T-cell (primary cell): ENCODE results near the gene BRD1. TPM values are rescaled to one million over a fixed set of nuclear protein-coding genes. Genes with fewer than 3 reads are reported as not detected.
"Not testable (repeated sequence)": the region's sequence is repeated elsewhere in the genome, so short reads cannot be mapped to it uniquely, and the experiment has no call there.

Experiments used
- ATAC-seq, 4 experiments: fragments of 200-7000 bp in 3 of 4; fragments of 150-1000 bp in 1 of 4; cut with Tn5 transposase; replicated peaks in 1 of 4; 1 replicate in 3 of 4; 2 replicates in 1 of 4; pipeline ENCODE4 v1.10.0; 2021; ENCODE audit warnings: moderate library complexity in 3 of 4, mild to moderate bottlenecking in 2 of 4, moderate number of reproducible peaks in 1 of 4
- CTCF ChIA-PET, 2 donors: fragments of 300-600 bp; sonication (Branson Sonifier 250); formaldehyde crosslinking; loops; one replicate each; lab custom pipeline; 2022; ENCODE audit warnings: antibody characterized with exemption in 2 of 2; lab: Charles Lee
- POLR2A ChIA-PET, 2 donors: fragments of 300-600 bp; sonication (Branson Sonifier 250); formaldehyde crosslinking; loops; one replicate each; lab custom pipeline; 2022; ENCODE audit warnings: antibody characterized with exemption in 2 of 2; lab: Charles Lee
- DNase-seq, 35 experiments: peaks; one replicate each; pipeline versions ENCODE4 v3.0.0 to v3.0.0-alpha.2; 2013 to 2023
- H3K27ac ChIP-seq: one replicate; pipeline ENCODE4 v1.5.1; 2013; ENCODE audit warnings: low read length
- H3K27me3 ChIP-seq, 2 experiments: replicated peaks in 1 of 2; 1 replicate in 1 of 2; 2 replicates in 1 of 2; pipeline versions ENCODE4 v1.6.1 to v1.7.0; 2013; ENCODE audit warnings: low read length in 1 of 2, mixed read lengths in 1 of 2; ENCODE audit not compliant: control insufficient read depth in 2 of 2, insufficient read depth in 2 of 2; ENCODE audit errors: extremely low read depth in 1 of 2
- H3K36me3 ChIP-seq, 2 donors: 1 replicate in 1 of 2; 2 replicates in 1 of 2; pipeline versions ENCODE4 v1.6.1 to v1.7.0; 2013; ENCODE audit warnings: low read length in 1 of 2; ENCODE audit not compliant: control insufficient read depth in 2 of 2, insufficient read depth in 1 of 2; ENCODE audit errors: extremely low read depth in 1 of 2
- H3K4me1 ChIP-seq, 2 experiments: 1 replicate in 1 of 2; 2 replicates in 1 of 2; pipeline versions ENCODE4 v1.6.1 to v1.7.0; 2013; ENCODE audit warnings: low read length in 2 of 2, mixed read lengths in 1 of 2; ENCODE audit not compliant: insufficient read depth in 2 of 2, control insufficient read depth in 1 of 2; ENCODE audit errors: extremely low read depth in 1 of 2
- H3K4me3 ChIP-seq, 2 donors: 1 replicate in 1 of 2; 2 replicates in 1 of 2; pipeline versions ENCODE4 v1.5.1 to v1.7.0; 2013; ENCODE audit warnings: mild to moderate bottlenecking in 2 of 2, low read length in 1 of 2, moderate library complexity in 1 of 2; ENCODE audit not compliant: control insufficient read depth in 1 of 2; ENCODE audit errors: extremely low read depth in 1 of 2
- H3K9me3 ChIP-seq: 2 replicates; pipeline ENCODE4 v1.7.0; 2013
- H3K27ac Mint-ChIP-seq, 2 donors: one replicate each; pipeline ENCODE4 v1.8.0; 2020 to 2021; ENCODE audit warnings: mild to moderate bottlenecking in 2 of 2, mixed read lengths in 2 of 2
- H3K27me3 Mint-ChIP-seq, 2 donors: one replicate each; pipeline ENCODE4 v1.8.0; 2021 to 2022; ENCODE audit warnings: mixed read lengths in 2 of 2
- H3K36me3 Mint-ChIP-seq: one replicate; pipeline ENCODE4 v1.8.0; 2021; ENCODE audit warnings: mixed read lengths
- H3K4me1 Mint-ChIP-seq, 3 donors: one replicate each; pipeline ENCODE4 v1.8.0; 2020 to 2022; ENCODE audit warnings: mixed read lengths in 3 of 3, mild to moderate bottlenecking in 1 of 3
- H3K4me3 Mint-ChIP-seq, 3 donors: one replicate each; pipeline ENCODE4 v1.8.0; 2020 to 2022; ENCODE audit warnings: mild to moderate bottlenecking in 3 of 3, mixed read lengths in 3 of 3, moderate library complexity in 3 of 3
- H3K9me3 Mint-ChIP-seq, 3 donors: one replicate each; pipeline ENCODE4 v1.8.0; 2020 to 2022; ENCODE audit warnings: mixed read lengths in 3 of 3
- WGBS: methylation state at CpG from one replicate; pipeline ENCODE4 v1.1.5; 2013; ENCODE audit warnings: missing lambda C conversion rate; ENCODE audit not compliant: insufficient coverage; 5-methylcytosine and 5-hydroxymethylcytosine counted together
- total RNA-seq, 35 experiments: library from RNA in 6 of 35; stranded (reverse) in 6 of 35; fragments of 120-200 nt in 1 of 35; gene quantifications; one replicate each; pipeline versions ENCODE4 v1.2.1 to v1.2.4 and lab custom pipeline; 2013 to 2026

BRD1 gene
- total RNA-seq, 5 donors from 2014 or later (not counting 1 experiment from before 2014, with no cell fraction given) = 86.4 to 140 (median 92.9) TPM

DNA sequence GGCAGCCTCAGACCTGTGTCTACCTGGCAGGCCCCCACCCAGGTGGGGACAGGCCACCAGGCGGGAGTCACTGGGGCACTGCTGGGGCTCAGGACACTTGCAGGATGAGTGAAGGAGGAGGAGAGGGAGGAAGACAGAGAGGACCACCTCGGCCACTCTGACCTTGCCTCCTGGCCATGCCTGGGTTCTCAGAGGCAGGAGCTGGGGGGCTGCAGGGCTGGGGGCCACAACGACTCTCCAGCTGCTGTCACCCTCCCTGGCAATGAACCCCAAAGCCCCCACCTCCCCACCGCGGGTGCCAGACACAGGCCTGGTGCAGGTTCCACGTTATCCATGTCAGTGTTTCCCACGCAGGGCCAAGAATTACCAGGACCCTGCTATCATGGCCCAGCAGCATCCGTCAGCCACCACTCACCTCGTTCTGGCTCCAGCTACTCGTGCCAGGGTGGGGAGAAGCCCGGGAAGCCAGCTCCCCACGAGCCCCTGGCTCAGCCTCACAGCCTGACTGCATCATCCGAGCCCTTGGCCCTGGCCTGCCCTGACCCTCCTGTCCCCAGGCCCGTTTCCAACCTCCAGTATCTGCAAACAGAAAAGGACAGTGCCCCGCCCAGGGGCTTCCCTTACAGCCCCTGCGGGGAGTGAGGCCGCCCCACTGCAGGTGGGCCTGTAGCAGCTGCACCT, 62.4 kb downstream of the BRD1 start:
- H3K4me3 ChIP-seq = no peak overlapping the region
- Mint-ChIP-seq H3K36me3 (peaks cover 4% of the 10 kb centered on the region), H3K27ac (no peak overlapping the region), H3K27me3 (no peaks in the 10 kb centered on the region), H3K4me1 (peaks cover 13 to 17% (median 16%) of the 10 kb centered on the region in 3 donors), H3K4me3 (no peak overlapping the region), H3K9me3 (peaks cover 4 to 11% (median 8%) of the 10 kb centered on the region in 3 donors)
- peaks cover 0 to 15% of the 10 kb centered on the region in 2 experiments for H3K4me1 ChIP-seq
- DNase-seq = peak in 4 of 35 experiments; percentile 1 to 23 (median 7)
- H3K27ac ChIP-seq = no peak overlapping the region
- H3K36me3 ChIP-seq = no peaks in the 10 kb centered on the region
- CTCF ChIA-PET = no interaction called here
- POLR2A ChIA-PET = no interaction called here
- peaks cover 2% of the 10 kb centered on the region for H3K9me3 ChIP-seq
- WGBS = 86% methylated on average over 14 of the region's 17 CpGs
- H3K27me3 ChIP-seq = no peaks in the 10 kb centered on the region
- ATAC-seq = no peak

GRCh38 chr22:49764127-49764581, 63.5 kb downstream of the BRD1 start:
- H3K4me1 Mint-ChIP-seq = peaks cover 13 to 21% (median 18%) of the 10 kb centered on the region in 3 donors
- peaks cover 0 to 15% of the 10 kb centered on the region in 2 experiments for H3K4me1 ChIP-seq
- H3K27ac Mint-ChIP-seq = no peak overlapping the region
- H3K4me3 Mint-ChIP-seq = no peak overlapping the region
- ATAC-seq (no peak), DNase-seq (peak in 3 of 35 experiments; percentile 2 to 20 (median 10))
- CTCF ChIA-PET = interaction anchor here in 1 of 2 donors (1.0 kb wide), 1 partner anchor 268 kb away, joined by 3 read pairs; no protein-coding TSS in a partner anchor
- 93% methylated on average over 21 of the region's 24 CpGs for WGBS
- H3K36me3 ChIP-seq = no peaks in the 10 kb centered on the region
- H3K4me3 ChIP-seq = no peak overlapping the region
- peaks cover 2% of the 10 kb centered on the region for H3K9me3 ChIP-seq
- POLR2A ChIA-PET = no interaction called here
- H3K9me3 Mint-ChIP-seq = peaks cover 4 to 11% (median 8%) of the 10 kb centered on the region in 3 donors
- peaks cover 4% of the 10 kb centered on the region for H3K36me3 Mint-ChIP-seq
- no peaks in the 10 kb centered on the region for H3K27me3 Mint-ChIP-seq
- no peaks in the 10 kb centered on the region for H3K27me3 ChIP-seq
- no peak overlapping the region for H3K27ac ChIP-seq

- WGBS = 96% methylated on average over 13 of the region's 13 CpGs
- H3K27ac ChIP-seq = no peak overlapping the region
- ChIA-PET POLR2A (no interaction called here), CTCF (interaction anchor here in 1 of 2 donors (1.0 kb wide), 1 partner anchor 268 kb away, joined by 3 read pairs; no protein-coding TSS in a partner anchor)
- Mint-ChIP-seq H3K36me3 (peaks cover 4% of the 10 kb centered on the region), H3K9me3 (peaks cover 4 to 11% (median 8%) of the 10 kb centered on the region in 3 donors), H3K4me1 (peaks cover 13 to 21% (median 18%) of the 10 kb centered on the region in 3 donors), H3K27ac (no peak overlapping the region), H3K4me3 (no peak overlapping the region), H3K27me3 (no peaks in the 10 kb centered on the region)
- no peaks in the 10 kb centered on the region for H3K36me3 ChIP-seq
- H3K4me3 ChIP-seq = no peak overlapping the region
- no peaks in the 10 kb centered on the region for H3K27me3 ChIP-seq
- DNase-seq = peak in 3 of 35 experiments; percentile 2 to 15 (median 6)
- no peak for ATAC-seq
- peaks cover 2% of the 10 kb centered on the region for H3K9me3 ChIP-seq
- peaks cover 0 to 15% of the 10 kb centered on the region in 2 experiments for H3K4me1 ChIP-seq
Measured at GRCh38 chr22:49763696-49764095, 64.0 kb downstream of the BRD1 start.

DNA sequence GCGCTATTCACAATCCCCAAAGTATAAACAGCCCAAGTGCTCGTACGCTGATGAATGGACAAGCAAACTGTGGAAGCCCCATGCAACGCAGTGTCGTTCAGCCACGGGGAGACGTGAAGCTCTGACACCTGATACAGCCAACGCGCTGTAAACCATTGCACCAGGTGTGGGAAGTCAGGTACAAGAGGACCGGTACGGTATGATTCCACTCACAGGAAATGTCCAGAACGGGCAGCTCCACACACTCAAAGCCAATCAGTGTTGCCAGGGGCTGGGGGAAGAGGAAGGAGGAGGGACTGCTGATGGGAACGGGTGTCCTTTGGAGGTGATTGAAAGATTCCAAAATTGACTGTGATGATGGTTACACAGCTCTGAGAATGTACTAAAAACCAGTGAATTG, 64.5 kb downstream of the BRD1 start:
- Mint-ChIP-seq H3K27me3 (no peaks in the 10 kb centered on the region), H3K27ac (no peak overlapping the region), H3K4me3 (no peak overlapping the region), H3K4me1 (peaks cover 13 to 21% (median 18%) of the 10 kb centered on the region in 3 donors), H3K9me3 (peaks cover 4 to 11% (median 8%) of the 10 kb centered on the region in 3 donors), H3K36me3 (peaks cover 4% of the 10 kb centered on the region)
- H3K27ac ChIP-seq = no peak overlapping the region
- no peak overlapping the region for H3K4me3 ChIP-seq
- no peaks in the 10 kb centered on the region for H3K36me3 ChIP-seq
- POLR2A ChIA-PET = interaction anchor here in 1 of 2 donors (0.5 kb wide), 1 partner anchor 33 kb away, joined by 7 read pairs; no protein-coding TSS in a partner anchor
- H3K4me1 ChIP-seq = peaks cover 0 to 15% of the 10 kb centered on the region in 2 experiments
- ATAC-seq (no peak), DNase-seq (no peak)
- WGBS = 89% methylated on average over 9 of the region's 13 CpGs
- CTCF ChIA-PET = no interaction called here
- H3K9me3 ChIP-seq = peaks cover 2% of the 10 kb centered on the region
- no peaks in the 10 kb centered on the region for H3K27me3 ChIP-seq

GRCh38 chr22:49762571-49762970, 65.1 kb downstream of the BRD1 start:
- H3K4me3 ChIP-seq, H3K27ac ChIP-seq, ATAC-seq, H3K27me3 Mint-ChIP-seq, H3K4me3 Mint-ChIP-seq, CTCF ChIA-PET, H3K27me3 ChIP-seq, H3K36me3 Mint-ChIP-seq, H3K27ac Mint-ChIP-seq, H3K36me3 ChIP-seq, H3K9me3 ChIP-seq: not testable (repeated sequence)
- peaks cover 4 to 11% (median 8%) of the 10 kb centered on the region in 3 donors for H3K9me3 Mint-ChIP-seq
- 87% methylated on average over 5 of the region's 7 CpGs for WGBS
- peaks cover 0 to 15% of the 10 kb centered on the region in 2 experiments for H3K4me1 ChIP-seq
- DNase-seq = peak in 2 of 35 experiments; percentile 1
- peaks cover 13 to 21% (median 18%) of the 10 kb centered on the region in 3 donors for H3K4me1 Mint-ChIP-seq
- POLR2A ChIA-PET = interaction anchor here in 1 of 2 donors (0.5 kb wide), 1 partner anchor 33 kb away, joined by 7 read pairs; no protein-coding TSS in a partner anchor

DNA sequence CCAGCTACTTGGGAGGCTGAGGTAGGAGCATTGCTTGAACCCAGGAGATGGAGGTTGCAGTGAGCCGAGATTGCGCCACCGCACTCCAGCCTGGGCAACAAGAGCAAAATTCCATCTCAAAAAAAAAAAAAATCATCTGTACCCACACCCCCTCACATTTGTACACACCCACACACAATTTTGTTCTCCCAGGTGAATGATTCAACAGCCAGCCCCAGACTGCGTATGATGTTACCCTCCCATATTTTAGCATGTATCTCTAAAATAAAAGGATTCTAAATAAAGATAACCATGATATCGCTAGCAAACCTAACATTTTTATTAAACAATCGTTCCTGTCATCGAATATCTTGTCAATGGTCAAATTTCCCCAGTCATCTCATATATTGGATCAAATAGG, 65.8 kb downstream of the BRD1 start:
- ChIA-PET POLR2A (no interaction called here), CTCF (no interaction called here)
- 100% methylated on average over 1 of the region's 7 CpGs for WGBS
- ATAC-seq (no peak), DNase-seq (no peak)
- H3K4me3 Mint-ChIP-seq = no peak overlapping the region
- H3K27me3 Mint-ChIP-seq = no peaks in the 10 kb centered on the region
- H3K36me3 Mint-ChIP-seq = no peaks in the 10 kb centered on the region
- H3K4me3 ChIP-seq = no peak overlapping the region
- peaks cover 0 to 2% of the 10 kb centered on the region in 2 experiments for H3K27me3 ChIP-seq
- H3K27ac ChIP-seq = no peak overlapping the region
- peaks cover 13 to 21% (median 18%) of the 10 kb centered on the region in 3 donors for H3K4me1 Mint-ChIP-seq
- H3K36me3 ChIP-seq = no peaks in the 10 kb centered on the region
- peaks cover 2 to 5% (median 4%) of the 10 kb centered on the region in 3 donors for H3K9me3 Mint-ChIP-seq
- H3K4me1 ChIP-seq = peaks cover 0 to 15% of the 10 kb centered on the region in 2 experiments
- no peak overlapping the region for H3K27ac Mint-ChIP-seq
- peaks cover 2% of the 10 kb centered on the region for H3K9me3 ChIP-seq
